Measurements from ENCODE around the gene THNSL1.

- TF ChIP-seq, protein P1, sequence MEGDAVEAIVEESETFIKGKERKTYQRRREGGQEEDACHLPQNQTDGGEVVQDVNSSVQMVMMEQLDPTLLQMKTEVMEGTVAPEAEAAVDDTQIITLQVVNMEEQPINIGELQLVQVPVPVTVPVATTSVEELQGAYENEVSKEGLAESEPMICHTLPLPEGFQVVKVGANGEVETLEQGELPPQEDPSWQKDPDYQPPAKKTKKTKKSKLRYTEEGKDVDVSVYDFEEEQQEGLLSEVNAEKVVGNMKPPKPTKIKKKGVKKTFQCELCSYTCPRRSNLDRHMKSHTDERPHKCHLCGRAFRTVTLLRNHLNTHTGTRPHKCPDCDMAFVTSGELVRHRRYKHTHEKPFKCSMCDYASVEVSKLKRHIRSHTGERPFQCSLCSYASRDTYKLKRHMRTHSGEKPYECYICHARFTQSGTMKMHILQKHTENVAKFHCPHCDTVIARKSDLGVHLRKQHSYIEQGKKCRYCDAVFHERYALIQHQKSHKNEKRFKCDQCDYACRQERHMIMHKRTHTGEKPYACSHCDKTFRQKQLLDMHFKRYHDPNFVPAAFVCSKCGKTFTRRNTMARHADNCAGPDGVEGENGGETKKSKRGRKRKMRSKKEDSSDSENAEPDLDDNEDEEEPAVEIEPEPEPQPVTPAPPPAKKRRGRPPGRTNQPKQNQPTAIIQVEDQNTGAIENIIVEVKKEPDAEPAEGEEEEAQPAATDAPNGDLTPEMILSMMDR (conservative IDR thresholded peaks at IDR 0.05; ENCODE audit: low read length) = no peak
- TF ChIP-seq EZH2phosphoT487 (IDR thresholded peaks at IDR 0.05; ENCODE audit: borderline replicate concordance, low read depth, low read length) = no peak
Observed at GRCh38 chr10:25038325-25038724, 21.9 kb downstream of the THNSL1 start.

Data from OCI-LY7 (cell line).